NOMO-1 treated with dmso at 0.1 percent for 144 hours (cell line): Measurements from ENCODE around the gene AHSA1.
"Not testable (repeated sequence)": the region's sequence is repeated elsewhere in the genome, so short reads cannot be mapped to it uniquely, and the experiment has no call there.

Experiments used
- DNase-seq: peaks from one replicate; lab custom pipeline; 2025; ENCODE audit not compliant: unreplicated experiment; lab: John Stamatoyannopoulos, UW

Gene AHSA1

DNA sequence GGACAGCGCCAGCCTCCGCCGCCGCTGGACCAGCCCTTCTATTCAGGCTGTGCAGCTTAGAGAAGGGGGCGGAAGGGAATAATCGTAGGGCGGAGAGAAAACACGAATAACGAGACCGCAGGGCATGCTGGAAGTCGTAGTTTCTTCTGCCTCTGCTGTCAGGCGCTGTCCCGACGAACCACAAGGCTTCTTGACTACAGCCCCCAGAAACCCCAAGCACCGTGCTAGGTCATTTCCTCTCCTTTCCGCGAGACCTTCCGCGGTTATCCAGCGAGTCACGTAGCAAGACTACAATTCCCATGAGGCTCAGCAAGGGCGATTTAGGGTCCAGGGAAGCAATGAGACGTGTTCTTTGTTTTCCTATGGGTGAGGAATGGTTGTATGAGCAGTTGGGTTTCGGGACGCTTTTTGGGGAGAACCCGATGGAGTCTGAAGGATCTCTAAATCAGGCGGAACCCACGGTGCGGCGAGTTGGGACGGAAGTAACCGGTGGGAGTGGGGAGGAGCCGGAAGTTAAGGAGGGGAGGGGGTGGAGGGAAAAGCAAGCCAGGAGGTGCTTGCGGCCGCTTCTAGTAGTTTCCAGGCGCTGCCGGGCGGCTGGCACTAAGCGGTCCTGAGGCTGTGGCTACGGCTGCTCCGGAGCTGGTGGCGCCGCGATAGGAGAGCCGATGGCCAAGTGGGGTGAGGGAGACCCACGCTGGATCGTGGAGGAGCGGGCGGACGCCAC lies at the start of gene AHSA1, which contains the start of gene VIPAS39:
TSS of gene AHSA1 (plus strand) at position 572 of the 727 bp plus-strand sequence. CDS start at position 669, 97 bp downstream.
TSS of gene VIPAS39 (minus strand) at position 80 of the 727 bp plus-strand sequence. CDS start 3,499 bp downstream, outside the sequence.
- peak; percentile 99 for DNase-seq

DNA sequence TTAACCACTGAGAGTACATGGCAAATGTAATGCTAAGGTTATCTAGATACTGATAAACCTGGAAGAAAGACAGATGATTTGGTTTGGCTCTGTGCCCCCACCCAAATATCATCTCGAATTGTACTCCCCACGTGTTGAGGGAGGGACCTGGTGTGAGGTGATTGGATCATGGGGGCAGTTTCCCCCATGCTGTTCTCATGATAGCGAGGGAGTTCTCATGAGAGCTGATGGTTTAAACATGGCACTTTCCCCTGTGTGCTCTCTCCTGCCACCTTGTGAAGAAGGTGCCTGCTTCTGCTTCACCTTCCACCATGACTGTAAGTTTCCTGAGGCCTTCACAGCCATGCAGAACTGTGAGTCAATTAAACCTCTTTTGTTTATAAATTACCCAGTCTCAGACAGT lies 48.8 kb upstream of the AHSA1 start:
- DNase-seq, result no peak

DNA sequence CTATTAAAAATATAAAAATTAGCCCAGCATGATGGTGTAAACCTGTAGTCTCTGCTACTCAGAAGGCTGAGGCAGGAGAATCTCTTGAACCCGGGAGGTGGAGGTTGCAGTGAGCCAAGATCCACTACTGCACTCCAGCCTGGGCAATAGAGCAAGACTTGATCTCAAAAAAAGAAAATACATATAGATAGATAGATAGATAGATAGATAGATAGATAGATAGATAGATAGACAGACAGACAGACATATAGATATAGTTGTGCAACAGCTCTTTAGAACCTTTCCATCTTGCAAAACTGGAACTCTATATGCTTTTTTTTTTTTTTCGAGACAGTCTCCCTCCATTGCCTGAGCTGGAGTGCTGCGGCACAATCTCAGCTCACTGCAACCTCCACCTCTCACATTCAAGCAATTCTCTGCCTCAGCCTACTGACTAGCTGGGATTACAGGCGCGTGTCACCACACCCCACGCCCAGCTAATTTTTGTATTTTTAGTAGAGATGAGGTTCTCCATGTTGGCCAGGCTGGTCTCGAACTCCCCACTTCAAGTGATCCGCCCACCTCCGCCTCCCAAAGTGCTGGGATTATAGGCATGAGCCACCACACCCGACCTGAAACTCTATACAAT lies 42.4 kb upstream of the AHSA1 start:
- not testable (repeated sequence) for DNase-seq

DNA sequence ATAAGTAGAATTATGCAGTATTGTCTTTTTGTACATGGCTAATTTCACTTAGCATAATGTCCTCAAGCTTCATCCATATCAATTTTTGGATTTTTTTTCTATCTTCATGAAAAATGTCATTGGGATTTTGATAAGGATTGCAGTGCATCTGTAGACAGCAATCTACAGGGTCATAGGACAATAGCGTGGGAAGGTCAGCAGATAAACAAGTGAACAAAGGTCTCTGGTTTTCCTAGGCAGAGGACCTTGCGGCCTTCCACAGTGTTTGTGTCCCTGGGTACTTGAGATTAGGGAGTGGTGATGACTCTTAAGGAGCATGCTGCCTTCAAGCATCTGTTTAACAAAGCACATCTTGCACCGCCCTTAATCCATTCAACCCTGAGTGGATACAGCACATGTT lies 41.8 kb upstream of the AHSA1 start:
- DNase-seq, result not testable (repeated sequence)

- DNase-seq, result no peak
These were observed 41.1 kb upstream of the AHSA1 start for GRCh38 chr14:77416836-77417235.

GRCh38 chr14:77421201-77421600 lies 36.7 kb upstream of the AHSA1 start:
- DNase-seq, result no peak

DNA sequence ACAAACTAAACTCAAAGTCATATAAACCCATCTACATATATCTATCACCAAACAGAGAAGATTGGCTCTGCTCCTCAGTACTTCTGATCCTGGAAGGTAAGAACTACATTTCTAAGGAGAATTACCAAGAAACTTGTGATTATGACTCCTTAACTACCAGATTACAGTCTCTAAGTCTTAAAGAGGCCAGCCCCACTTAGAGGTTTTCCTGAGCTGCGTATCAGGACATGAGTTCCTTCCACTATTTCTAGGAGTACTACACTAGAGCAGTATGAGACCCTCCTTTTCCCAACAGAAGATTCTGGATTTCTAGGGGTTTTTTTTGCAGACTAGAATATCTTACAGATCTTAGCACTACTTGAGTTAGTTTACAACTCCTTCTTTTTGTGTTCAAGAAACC lies 34.5 kb upstream of the AHSA1 start, which contains the start of gene NOXRED1:
TSS of gene NOXRED1 (minus strand) at position 101 of the 400 bp plus-strand sequence. CDS start 634 bp downstream, outside the sequence.
- DNase-seq, result no peak

DNA sequence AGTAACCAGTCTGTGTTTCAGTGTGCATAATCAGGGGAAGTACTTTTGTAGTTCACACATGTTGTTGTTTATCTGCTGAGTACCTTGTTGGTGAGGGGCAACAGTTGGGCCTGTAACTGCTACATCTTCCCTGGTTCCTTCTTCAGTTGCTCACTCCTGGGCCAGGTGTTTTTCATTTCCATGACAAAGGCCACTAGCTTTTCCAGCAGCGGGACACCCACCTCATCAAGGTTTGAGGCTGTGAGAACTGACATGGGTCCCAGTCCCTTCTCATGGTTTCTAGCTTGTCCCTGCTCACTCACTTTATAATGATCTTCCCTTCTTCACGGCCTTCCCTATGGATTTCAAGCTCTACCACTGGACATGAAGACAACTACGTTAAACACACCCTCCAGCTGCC lies 33.0 kb upstream of the AHSA1 start:
- DNase-seq, result no peak

DNA sequence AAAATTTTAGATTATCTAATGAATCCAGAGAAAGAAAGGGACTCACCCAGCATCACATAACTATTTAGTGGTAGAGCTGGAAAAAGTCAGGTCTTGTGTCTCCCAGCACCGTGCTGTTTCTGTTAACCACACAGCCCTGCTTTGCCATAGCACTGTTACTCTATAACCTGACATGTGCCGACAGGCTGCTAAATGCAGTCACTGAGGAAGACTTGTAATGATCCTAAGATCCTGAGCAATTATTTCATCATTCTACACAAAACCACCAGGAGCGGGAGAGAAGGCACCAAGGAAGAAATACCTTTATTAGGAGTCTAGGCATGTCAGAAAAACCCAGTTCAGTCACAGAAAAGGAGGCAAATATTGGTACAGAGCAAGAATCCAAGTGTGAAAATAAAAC lies 31.5 kb upstream of the AHSA1 start:
- DNase-seq, result no peak

DNA sequence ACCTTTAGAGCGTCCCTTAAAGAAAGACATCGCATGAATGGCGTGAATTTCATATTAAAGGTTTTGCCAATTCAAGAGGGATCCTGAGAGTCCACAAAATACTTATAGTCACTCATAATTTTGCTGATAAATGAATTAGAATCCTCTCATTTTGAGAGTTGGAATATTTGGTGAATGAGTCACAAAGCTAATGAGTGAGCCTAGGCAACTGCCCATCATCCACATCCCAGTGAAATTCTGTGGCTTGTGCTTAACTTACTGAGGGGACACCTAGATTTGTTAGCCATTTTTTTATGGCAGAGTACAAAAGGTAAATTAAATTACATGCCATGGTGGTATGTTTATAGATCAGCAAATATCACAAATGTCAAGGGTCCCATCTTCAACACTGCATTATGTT lies 21.9 kb upstream of the AHSA1 start:
- DNase-seq, result no peak

- DNase-seq, result no peak
These were observed 19.3 kb upstream of the AHSA1 start for GRCh38 chr14:77438596-77438995.

GRCh38 chr14:77439861-77440260 lies 18.0 kb upstream of the AHSA1 start:
- DNase-seq, result no peak

DNA sequence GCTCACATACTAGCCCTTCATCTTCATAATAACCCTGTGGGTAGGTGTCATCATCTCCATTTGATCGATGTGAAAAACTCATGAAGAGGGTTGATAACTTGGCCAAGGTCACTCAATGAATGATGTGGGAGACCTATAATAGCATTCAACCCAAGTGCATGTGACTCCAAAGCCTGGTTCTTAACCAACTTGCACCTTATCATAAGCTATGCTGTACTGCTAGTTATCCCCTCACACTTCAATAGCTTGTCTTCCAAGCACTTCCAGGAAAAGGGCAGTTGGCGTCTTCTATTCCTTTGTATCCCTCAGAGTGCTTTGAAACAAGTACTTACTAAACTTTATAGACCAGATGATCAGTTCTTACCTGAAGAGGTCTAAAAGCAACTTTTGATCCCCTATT lies 15.7 kb upstream of the AHSA1 start:
- no peak for DNase-seq

- DNase-seq, result no peak
These were observed 1.8 kb upstream of the AHSA1 start for GRCh38 chr14:77455966-77456640.

DNA sequence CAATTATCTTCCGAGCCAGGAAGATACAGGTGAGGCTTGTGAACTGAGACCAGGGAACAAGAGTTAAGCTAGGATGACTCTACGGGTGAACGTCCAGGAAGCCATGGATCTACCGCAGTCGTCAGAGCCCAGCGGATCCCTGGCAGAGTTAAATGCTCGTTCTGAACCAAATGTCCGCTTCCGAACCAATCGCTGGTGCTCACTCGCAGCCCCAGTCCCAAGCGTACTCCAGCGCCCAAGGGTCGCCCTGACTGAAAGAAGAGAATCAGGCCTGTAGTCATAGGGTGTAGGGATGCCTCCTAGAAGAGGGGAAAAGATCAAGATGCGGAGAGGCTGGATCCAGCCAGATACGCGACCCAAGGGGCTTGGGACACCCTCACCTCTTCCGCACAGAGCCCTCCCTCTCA lies 775 bp upstream of the AHSA1 start:
- DNase-seq, result no peak

DNA sequence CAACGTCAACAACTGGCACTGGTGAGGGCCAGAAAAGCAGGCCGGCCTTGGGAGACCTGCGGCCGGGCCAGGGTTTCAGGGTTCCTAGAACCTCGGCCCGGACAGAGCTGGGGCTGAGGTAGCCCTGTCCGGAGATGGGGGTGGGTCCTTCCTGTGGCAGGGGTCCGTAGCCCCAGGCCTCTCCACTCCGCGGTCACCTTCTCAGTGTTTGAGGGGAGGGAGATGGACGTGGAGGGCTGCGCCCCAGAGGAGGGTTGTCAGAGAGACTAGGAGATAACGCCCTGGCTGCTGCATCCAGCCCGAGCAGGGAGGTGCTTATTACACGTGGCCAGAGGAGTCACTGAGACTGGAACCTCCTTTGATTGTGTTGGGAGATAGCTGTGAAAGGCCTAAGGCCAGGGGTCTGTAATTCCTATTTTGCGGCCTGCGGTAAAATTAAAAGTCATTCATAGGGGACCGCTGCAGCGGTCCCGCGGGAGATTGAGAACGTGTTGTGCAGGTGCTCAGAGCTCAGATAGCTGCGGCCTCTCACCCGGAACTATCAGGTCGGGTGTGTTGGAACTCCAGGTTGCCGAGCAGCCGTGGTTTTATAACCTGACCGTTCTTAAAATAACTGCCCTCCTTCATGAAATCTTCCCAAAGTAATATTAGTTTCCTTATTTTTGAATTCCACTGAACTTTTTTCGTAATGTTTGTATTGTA lies 507 bp downstream of the AHSA1 start:
- no peak for DNase-seq

- DNase-seq, result no peak
These were observed 1.3 kb downstream of the AHSA1 start for GRCh38 chr14:77459072-77459723.

- no peak for DNase-seq
These were observed 9.9 kb downstream of the AHSA1 start for GRCh38 chr14:77467801-77468200.

DNA sequence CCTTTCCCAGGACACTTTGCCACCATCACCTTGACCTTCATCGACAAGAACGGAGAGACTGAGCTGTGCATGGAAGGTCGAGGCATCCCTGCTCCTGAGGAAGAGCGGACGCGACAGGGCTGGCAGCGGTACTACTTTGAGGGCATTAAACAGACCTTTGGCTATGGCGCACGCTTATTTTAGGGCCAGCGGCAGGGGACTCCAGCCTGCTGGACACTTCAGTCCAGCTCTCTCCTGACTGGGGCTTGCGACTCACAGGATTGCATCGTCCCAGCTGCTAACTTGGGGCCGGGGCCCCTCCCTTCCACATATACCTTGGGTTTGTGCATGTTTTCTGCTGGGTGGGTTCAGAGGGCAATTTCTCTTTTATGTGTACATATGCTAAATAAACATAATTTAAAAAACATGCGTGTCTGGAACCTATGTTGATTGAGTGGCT lies 11.2 kb downstream of the AHSA1 start:
- DNase-seq, result no peak

DNA sequence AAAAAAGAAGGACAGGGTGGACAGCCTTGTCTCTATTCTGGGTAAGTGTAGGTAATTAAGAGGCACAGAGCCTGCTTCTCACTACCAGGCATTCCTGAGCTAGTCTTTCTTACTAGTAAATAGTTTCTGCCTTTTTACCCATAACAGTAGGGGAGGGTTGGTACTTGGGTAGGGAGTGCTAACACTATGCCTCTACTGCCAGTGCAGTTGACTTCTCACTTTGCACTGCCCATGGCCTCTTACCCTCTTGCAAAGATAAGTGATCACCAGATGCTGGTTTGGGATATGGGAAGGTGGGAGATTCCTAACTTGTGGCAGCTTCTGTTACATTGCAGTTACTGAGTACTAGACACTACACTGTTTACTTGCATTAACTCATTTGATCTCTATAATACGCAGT lies 11.6 kb downstream of the AHSA1 start:
- no peak for DNase-seq
